Inferior parietal cortex (tissue), 1 donor: ENCODE data around the gene CABP7.

Source experiments
- DNase-seq: peaks from one replicate; pipeline ENCODE4 v3.0.0-alpha.2; 2016; ENCODE audit errors: extremely low spot score

The CABP7 gene

DNA sequence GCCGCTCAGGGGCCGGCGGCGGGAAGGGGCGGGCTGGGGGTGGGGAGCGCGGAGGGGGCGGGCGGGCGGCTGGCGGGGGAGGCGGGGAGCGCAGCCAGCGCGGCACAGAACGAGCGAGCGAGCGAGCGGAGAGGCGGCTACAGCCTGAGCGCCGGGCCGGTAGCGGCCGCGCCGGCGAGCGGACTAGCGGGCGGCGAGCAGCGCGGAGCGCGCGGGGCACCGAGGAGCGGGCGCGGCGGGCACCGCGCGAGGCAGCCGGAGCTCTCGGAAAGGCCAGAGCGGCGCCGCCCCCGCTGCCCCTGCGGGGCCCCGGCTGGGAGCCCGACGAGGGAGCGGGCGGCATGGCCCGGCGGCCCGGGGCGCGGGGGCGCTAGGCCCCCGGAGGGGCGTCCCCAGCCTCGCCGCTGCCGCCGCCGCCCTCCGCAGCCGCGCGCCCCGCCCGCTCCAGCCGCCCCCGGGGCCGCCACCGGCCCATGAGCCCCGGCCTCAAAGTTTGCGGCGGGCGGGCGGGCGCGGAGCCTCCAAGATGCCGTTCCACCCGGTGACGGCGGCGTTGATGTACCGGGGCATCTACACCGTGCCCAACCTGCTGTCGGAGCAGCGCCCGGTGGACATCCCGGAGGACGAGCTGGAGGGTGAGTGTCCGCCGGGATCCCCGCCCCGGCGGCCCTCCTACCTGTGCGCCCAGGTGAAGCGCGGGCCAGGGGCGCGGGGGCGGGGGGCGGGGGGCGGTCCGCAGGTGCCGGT is at the start of gene CABP7:
CABP7 (plus strand) TSS at position 105 of the 747 bp plus-strand sequence; CDS start at position 527, 422 bp downstream.
- DNase-seq, result no peak

DNA sequence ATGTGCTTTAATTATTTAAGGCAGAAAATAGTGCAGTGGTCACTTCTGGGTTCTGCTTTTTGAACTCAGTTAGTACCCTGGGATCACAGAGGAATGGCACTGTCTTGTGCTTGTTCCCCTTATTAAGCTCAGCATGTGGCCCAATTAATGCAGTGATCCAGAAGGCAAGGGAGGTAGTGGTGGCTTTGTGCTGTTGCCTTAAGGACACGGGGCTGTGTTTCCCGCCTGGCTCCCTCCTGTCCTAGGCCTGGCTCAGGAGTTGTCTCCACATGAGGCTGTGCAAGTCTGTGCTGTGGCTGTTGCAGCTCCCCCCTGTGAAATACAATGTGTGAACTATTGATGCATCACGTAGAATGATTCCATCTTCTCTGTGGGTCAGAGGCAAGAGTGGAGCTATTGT is 49.2 kb upstream of the CABP7 start:
- no peak for DNase-seq

DNA sequence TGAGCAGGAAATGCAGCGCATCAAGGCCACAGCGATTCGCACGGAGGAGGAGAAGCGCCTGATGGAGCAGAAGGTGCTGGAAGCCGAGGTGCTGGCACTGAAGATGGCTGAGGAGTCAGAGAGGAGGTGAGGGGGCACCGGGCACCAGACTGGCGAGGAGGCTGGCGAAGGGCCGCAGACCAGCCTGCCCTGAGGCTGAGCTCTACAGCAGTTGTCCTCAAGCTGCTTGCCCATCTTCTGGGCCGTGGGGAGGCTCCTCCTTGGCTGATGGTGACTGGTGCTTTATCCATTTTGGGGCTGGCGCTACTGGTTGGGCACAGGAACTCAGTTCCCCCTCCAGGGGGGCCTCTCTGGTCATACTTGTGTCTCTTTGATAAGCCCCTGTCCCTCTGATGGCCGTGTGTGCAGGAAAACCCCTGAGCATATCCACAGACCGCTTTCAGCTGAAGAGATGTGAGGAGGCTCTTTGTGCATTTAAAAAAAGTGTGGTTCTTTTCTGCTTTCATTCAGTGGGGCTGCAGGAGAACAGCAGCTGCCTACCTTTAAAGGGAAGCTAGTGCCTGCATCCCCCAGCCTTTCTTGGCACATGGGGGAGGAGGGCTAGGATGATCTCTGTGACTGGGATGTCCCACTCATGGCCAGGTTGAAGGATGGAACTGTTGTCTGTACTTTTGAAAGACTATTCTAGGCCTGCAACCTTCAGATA is 46.3 kb upstream of the CABP7 start:
- DNase-seq, result no peak

DNA sequence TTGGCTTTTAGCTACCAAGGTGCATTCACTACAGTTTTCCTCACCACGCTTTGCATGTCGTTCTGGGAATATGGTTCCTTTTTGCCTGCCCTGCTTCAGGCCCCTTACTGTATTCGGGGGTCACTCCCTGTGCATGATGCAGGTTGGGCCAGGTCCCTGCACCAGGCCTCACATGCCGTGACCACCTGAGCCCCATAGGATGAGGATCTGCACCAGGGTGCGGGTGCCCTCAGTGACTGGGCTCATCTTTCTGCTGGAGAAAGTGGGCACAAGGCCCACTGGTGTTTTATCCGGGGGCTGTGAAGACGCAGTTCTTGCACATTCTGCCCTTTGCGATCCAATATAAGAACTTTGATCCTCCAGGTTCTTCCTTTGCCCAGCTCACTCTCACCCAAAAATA is 45.7 kb upstream of the CABP7 start:
- no peak for DNase-seq

DNA sequence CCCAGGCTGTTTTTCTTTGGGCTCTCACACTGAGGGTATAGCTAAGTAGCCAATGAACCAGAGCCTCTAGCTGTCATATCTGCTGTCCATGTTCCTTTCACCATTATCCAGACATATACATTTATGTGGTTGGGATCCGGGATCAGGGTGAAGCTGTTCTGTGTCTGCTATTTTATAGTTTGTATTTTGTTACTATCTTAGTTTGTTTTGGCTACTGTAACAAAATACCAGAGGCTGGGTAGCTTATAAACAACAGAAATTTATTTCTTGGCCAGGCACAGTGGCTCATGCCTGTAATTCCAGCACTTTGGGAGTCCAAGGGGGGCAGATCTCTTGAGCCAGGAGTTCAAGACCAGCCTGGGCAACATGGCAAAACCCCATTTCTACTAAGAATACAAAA is 40.5 kb upstream of the CABP7 start:
- DNase-seq, result no peak

DNA sequence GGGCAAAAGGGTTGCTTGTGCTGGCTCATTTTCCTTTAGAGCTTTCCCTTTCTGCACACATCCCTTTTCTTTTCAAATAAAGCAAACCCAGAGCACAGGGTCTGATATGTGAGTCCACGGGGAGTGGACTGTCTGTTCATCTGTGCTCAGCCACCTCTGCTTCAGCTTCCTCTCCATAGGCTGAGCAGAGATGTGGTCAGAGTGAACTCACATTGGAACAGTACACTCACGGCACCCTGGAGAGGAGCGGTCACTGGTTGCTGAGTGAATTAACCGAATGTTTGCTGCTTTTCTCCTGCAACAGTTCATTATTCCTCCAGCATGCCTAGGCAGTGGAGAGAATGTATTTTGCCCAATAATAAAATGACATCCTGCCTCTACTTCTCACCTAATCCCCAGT is 36.3 kb upstream of the CABP7 start:
- DNase-seq, result no peak

DNA sequence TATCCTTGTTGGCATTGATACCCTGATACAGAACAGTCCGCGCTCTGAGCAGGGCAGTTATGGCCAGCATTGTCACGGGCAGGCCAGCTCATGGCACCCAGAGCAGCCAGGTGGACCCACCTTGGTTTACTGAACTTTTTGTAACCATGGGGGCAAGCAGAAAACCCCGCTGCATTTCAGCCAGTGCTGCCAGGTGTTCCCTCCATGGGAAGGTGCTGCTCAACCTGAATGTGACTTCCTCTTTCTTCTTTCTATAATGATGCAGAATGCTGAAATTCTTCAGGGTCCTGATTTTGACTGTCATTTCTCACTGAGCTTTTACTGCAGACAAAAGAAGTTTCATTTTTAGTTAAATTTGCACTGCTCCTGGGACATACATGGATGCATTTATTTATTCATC is 35.6 kb upstream of the CABP7 start:
- DNase-seq, result no peak

DNA sequence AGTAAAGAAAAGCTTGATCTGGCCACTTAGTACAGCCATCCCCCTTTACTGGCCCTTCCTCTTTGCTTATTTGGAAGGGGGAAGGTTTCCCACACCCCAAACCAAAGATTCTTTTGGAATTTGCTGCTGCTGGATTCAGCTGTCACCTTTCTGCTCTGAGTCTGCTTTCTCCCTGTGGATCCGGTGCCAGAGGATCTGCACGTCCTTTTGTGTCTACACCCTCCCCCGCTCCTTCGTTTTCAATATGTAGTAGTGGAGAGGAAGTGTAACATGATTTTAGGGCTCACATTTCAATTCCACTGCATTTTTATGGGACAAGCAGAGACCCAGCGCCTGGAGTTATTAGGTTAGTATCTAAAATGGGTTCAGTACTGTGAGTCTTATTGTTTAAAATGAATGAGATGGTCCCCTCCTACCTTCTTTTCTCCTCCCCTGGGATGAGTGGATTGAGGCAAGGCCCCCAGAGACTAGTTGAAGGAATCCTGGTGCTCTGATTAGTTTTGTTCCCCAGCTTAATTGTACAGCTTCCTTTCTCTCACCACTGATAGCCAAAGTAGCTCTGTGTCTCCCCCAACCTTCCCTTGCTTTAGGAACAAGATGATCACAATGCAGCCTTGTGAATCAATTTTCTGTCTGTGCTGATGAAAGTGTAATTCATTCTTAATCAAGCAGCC is 30.5 kb upstream of the CABP7 start:
- no peak for DNase-seq

DNA sequence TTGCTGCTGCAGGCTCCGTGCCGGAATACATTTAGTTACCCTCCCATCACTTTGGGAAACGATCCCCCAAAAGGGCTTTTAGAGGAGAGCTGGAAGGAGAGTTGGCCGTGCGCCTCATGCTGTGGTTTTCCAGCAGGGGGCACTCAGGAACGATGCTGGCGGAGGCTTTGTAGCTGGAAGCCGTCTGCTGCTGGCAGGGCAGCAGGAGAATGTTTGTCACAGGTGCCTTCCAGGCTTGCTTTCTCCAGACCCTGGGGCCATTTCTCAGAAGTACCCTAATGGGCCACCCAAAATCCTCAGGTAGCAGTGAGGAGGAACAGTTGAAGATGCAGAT is 30.0 kb upstream of the CABP7 start:
- peak; percentile 83 for DNase-seq

DNA sequence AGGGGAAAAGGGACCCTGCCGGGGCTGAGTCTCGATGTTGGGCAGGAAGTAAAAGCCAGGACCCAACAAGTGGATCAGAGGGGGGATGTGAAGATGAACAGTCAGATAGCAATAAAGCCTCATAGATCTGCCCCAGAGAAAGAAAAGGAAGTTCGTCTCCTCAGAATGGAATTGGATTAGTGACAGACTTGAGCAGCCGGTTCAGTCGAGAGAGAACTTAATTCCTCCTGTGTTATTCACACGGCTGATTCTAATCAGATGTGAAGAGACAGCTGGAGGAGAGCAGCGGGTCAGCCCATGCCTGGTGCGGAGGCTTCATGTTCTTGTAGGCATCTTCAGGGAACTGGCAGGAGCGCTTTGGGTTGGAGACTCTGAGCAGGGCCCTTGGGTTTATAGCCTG is 29.3 kb upstream of the CABP7 start:
- no peak for DNase-seq

DNA sequence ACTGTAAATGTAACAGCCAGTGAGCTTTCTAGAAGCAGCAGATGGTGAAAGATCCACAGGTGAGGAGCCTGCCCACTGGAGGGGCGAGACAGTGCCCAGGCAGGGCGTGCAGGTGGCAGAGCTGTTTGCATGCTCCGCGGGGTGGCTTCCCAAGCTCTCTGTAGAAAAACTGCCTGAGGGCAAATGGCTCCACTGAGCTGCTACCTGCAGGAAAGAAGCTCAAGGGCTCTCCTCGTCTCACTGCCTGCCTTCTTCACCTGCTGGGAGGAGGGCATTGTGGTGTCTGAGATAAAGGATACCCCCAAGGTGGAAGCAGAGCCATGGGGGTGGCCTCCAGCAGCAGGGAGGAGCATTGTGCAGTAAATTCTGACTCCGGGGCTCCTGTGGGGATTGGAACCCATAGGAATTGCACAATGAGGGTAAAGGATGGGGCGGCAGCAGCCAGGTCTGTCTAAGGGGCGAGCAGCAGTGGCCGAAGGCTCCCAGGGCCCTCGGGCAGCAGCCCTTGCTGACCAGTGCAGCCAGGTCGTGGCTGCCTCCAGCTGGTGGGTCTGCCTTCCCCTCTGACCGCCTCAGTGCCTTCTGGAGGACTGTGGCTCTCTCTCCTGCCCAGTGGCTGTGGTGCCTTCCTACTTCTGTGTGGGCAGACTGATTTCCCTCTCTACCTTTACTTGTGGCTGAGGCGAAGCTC is 28.0 kb upstream of the CABP7 start:
- DNase-seq, result no peak

DNA sequence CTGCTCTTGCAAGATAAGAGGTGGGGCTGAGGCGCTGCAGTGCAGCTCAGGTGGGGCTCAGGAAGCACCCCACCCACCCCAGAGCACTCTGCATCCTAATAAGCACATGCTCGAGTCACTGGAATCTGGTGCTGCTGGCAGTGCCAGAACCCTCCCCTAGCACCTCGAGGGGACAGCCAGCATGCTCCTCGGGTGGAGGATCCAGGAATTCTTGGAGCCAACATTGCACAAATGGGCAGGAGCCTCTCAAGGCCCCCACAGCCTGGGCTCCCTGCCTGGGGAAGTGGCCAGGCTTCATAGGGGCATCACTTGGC is 27.5 kb upstream of the CABP7 start:
- no peak for DNase-seq

DNA sequence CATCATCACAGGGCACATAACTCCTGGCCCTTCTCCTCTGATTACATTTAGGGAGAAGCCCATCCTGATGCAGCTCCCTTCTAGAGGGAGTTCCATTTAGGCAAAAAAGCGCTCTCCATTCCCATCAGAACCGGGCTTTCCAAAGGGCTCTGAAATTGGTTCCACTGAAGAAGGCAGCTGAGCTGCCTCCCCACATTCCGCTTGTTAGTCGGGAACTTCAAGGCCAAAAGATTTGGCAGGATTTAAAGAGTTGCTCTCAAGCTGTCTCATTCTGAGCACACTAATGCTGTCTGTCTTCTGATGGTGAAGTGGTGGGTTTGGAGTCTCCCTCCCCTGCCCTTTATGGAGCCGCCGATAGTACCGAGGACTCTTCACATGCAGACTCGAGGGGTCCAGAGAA is 26.6 kb upstream of the CABP7 start:
- no peak for DNase-seq

DNA sequence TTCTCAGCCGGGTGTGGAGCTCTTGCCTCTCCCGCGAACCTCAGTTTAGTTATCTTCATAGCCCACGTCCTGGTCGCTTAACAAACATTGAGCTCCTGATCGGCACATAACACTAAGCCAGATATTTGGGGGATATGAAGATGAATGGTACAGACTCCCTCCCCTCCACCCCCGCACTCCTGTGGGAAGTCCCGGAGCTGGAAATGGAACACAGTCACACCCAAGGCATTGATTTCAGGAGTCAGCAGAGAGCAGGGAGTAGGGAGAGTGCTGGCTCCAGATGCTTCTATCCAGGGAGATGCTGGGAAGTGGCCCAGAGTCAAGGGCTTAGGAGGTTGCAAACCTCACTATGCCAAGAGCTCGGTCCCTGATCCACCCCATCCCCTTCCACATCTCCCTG is 26.1 kb upstream of the CABP7 start:
- DNase-seq, result no peak

DNA sequence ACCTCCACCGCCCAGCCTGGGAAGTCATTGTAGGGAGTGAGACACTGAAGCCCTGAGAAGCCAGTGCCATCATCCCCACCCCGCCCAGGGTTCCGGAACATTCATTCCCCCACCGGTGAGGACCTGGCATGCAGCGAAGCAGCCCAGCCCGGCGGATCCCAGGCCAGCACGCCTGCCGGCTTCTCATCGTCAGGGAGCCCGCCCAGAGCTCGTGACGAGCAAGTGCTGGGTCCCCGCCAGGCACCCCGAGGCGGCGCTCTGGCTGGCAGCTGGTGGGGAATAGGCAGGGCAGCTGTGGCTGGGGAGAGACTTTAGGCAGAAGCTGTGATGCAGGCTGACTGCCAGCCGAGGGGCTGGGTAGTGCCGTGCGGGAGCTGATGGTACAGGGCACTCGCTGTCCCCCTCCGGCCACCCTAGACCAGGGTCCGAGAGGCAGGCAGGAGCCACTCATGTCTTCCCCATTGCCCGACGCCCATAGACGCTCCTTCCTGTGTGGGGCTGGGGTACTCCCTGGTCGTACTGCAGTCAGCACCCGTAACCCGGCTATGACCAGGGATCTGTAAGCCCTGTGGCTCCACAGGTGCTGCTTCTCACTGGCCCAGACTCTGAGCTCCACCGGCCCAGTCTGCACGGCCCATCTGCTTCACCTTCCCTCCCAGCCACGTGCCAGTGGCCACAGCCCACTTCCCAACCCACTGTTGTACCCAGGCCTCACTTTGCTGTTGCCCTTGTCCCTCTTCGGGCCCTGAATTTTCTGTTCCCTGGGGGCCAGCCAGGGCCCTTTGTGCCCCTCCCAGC is 24.5 kb upstream of the CABP7 start:
- no peak for DNase-seq

DNA sequence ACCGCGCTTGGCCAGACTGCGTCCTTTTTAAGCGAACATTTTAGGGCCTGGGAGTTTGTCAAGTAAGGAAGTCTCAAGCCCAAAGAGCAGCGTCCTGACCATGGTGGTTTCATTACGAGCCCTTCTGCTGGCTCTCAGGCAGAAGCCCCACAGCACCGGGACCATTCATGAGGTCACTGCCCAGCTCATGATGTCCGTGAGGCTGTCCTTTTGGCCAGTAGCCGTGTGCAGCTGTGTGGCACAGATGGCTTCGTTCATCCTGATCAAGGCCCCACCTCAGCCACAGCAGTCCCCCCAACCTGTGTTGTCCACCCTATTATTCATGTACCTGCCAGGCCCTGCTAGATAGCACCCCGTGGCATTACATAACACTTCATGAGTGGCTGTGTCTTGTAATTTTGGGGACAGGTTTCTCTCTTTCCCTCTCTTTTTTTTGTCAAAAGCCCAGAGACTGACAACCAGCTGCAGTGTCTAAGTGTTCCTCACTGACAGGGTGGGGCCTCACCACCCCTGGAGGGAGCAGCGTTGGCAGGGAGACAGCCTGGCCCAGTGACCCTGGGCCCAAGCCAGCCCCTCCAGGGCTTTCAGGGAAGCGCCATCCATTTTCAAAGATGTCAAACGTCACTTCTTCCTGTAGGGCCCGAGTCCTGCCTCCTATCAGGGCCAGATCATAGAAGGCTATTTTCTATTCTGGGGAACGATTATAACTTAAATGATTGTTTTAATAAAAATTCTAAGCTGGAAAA is 21.8 kb upstream of the CABP7 start:
- no peak for DNase-seq

DNA sequence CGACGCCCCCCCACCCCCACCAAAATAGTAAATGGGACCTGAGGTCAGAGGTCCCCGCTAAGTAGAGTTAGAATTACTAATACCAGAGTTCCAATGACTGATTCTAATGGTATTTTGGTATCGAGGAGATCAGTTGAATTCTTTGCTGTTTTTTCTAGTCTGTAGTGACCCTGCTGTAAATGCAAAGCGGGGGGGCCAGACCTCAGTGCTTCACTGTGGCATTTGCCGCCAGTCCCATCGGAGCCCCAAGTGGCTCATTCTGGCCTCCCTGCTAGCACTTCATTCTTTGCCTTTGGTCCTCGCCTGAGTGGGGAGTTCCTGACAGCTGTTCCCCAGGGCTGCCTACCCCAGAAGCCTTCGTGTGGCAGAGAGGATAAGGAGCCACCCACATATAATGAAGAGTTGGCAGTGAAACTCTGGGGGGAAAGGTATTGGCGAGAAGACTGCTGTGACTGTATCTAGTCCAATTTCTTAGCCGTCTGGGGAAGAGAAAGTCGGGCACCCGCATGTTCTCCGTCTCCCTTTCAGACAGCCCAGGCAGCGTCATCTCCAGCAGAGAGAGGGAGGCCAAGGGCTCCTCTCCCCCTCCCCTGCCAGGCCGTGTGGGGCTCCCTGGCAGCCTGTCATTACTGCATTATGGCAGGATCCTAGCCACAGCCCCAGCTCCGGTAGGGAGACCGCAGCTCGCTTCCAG is 19.4 kb upstream of the CABP7 start:
- DNase-seq, result no peak

DNA sequence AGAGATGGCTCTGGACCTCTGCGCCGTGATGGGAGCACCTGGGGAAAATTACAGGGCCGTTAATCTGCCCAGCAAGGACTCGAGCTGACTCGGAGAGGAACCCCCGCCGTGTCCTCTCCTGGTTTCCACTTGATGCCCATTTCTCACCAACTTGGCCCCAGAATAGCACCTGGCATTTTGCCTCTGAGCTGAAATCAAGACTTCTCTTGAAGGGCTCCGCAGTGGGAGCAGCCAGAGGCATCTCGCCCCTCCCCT is 19.0 kb upstream of the CABP7 start:
- no peak for DNase-seq

DNA sequence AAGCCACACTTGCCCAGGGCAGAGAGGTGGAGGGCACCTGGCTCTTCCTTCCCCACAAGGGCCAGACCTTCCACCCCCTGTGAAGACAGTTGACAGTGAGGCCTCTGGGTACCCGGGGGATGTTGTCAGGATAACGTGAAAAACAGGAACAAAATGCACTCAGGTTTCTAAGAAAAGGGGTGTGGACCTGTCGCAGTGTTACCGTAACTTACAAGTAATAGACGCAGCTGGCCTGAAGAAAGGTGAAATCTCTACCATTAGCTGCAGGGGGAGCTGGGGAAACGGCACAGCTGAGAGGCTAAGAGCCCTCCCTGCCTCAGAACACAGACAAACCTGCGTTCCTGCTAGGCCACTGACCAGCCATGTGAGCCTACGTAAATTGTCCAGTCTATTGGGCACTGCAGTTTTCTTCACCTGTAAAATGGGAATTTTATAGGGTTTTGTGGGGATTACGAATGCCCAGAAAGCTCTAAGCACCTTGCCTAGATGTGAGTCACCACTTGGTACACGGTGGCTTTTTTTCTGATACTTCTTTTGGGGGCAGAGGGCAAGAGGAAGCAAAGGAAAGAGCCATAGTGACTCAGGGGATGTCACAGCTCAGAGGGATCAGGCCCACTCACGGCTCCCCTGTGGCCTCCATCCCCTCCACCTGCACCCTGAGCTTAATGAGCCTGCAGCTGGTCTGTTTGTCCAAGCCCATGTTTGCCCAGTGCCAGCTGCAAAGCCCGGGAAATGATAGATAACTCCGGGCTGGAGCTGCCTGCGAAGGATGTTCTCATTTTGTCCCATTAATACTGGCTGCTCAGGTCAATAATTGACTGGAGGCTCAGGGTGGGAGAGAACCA is 18.4 kb upstream of the CABP7 start:
- no peak for DNase-seq
